IPS-20b (cell line): Measurements from ENCODE around the gene ZC2HC1B.

Source experiments
- H3K27ac ChIP-seq: one replicate; pipeline ENCODE4 v1.5.1; 2013; ENCODE audit warnings: low read length
- H3K27me3 ChIP-seq: 2 replicates; pipeline ENCODE4 v1.6.1; 2013; ENCODE audit warnings: mild to moderate bottlenecking, low read length, inconsistent platforms; ENCODE audit not compliant: insufficient read depth
- H3K36me3 ChIP-seq: 2 replicates; pipeline ENCODE4 v1.6.1; 2013; ENCODE audit warnings: low read depth, mild to moderate bottlenecking, inconsistent platforms, low read length, moderate library complexity; ENCODE audit not compliant: insufficient read depth
- H3K4me1 ChIP-seq: 2 replicates; pipeline ENCODE4 v1.6.1; 2013; ENCODE audit warnings: mild to moderate bottlenecking, control low read depth, inconsistent platforms, low read length, moderate library complexity; ENCODE audit not compliant: insufficient read depth
- H3K4me3 ChIP-seq: 2 replicates; pipeline ENCODE4 v1.5.1; 2013; ENCODE audit warnings: mild to moderate bottlenecking, low read length, inconsistent platforms
- H3K9ac ChIP-seq: 2 replicates; pipeline ENCODE4 v1.6.1; 2013; ENCODE audit warnings: low read depth, mild to moderate bottlenecking, inconsistent platforms, low read length, moderate library complexity
- H3K9me3 ChIP-seq: 2 replicates; pipeline ENCODE4 v1.6.1; 2013; ENCODE audit warnings: mild to moderate bottlenecking, low read depth, low read length, inconsistent platforms; ENCODE audit not compliant: insufficient read depth

Gene ZC2HC1B

DNA sequence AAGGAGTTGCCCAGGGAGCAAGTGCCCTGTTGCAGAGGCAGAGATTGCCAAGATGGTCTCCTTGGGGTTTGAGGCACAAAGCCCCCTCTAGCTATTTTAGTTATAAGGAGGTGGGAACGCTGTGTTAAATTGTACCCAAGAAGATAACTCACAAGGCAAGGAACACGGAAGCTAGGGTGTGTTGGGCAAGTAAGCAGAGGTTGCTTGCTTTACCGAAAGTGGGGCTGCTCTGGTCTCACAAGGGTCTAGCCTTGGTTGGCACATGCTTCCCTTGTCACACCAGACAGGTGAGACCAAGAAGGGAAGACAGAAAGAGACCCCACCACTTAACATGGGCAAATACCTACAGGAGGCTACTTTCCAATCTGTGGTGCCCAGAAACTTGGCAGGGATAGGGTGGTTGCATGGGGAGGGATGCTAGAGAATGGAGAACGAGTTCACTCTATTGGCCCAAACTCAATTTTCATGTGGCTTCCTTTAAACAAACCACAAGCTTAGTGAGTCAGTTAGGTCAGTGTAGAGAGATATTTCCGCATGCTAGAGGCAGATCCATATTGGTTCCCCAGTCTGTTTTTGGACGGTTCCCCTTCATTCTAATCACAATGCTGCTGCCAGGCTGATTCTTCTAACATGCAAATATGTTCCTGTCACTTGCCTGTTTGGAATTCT is 101.4 kb downstream of the ZC2HC1B start:
- Histone ChIP-seq H3K9ac (no peak overlapping the region), H3K4me3 (no peak overlapping the region), H3K9me3 (no peaks in the 10 kb centered on the region), H3K4me1 (peaks cover 48% of the 10 kb centered on the region), H3K36me3 (no peaks in the 10 kb centered on the region), H3K27ac (no peak overlapping the region), H3K27me3 (peaks cover 100% of the 10 kb centered on the region)

DNA sequence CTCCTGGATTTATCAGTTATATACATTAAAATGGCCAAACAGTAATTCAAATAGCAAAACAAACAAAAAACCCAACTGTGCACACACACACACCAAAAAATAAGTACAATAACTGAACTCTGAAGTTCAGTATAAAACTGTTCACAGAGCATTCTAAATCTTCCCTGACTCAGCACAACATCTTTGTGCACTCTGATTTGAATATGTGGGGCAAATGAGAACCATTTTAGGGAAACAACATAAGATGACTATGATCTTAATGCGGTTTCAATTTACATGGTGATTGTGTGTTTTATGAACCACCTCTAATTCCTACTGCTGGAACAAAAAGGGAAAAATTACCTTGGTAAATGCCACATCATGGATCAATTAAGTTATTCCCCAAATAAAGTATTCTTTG is 102.0 kb downstream of the ZC2HC1B start:
- H3K27ac ChIP-seq: no peak overlapping the region
- H3K9ac ChIP-seq: no peak overlapping the region
- no peaks in the 10 kb centered on the region for H3K9me3 ChIP-seq
- H3K36me3 ChIP-seq: no peaks in the 10 kb centered on the region
- H3K27me3 ChIP-seq: peaks cover 100% of the 10 kb centered on the region
- H3K4me3 ChIP-seq: no peak overlapping the region
- peaks cover 42% of the 10 kb centered on the region for H3K4me1 ChIP-seq

DNA sequence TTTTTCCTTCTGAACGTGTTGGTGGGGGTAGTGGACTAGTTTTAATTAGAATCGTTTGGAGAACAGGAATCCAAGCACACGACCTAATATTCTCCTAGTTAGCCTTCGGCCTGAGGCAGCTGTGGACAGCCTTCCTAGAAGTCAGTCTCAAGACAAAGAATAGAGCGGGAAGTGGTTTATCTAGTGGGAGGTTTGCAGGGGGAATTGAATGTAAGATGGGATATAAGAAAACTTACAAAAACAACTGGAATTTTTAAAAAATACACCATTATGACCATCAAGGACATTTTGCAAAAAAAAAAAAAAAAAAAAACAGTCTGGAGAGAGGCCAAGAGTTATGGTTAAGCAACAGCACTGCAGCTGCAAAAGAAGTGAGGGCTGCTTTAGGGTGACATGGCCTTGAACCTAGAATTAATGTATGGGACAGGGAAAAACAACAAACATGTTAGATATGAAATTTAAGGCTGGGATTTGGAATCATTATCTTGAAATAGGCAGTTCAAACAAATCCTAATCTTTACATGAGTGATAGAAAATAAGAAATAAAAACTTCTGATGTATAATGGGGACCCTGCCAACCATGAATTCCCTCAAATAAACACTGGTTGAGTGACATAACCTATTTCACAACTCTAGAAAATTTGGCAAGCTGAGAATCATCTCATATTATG is 103.6 kb downstream of the ZC2HC1B start:
- Histone ChIP-seq H3K4me3 (no peak overlapping the region), H3K27ac (no peak overlapping the region), H3K36me3 (no peaks in the 10 kb centered on the region), H3K9me3 (no peaks in the 10 kb centered on the region), H3K27me3 (peaks cover 100% of the 10 kb centered on the region), H3K9ac (no peak overlapping the region), H3K4me1 (peaks cover 43% of the 10 kb centered on the region)

DNA sequence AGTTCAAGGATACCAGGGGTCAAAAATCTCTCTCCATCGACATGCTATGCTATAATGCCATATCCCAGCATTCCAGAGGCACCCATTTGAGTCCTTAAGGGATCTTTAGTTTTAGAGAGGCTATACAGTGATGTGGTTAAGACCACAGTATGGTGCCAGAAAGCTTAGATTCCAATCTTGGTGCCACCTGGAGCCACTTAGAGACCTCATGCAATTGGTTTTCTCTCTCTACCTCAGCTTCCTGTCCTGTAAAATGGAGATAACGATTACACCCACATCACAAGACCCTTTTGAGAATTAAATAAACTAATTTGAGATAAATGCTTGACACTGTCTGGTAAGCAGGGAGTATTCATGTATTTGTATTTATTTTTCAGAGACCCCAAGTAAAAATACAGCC is 104.8 kb downstream of the ZC2HC1B start:
- no peaks in the 10 kb centered on the region for H3K9me3 ChIP-seq
- H3K4me3 ChIP-seq: no peak overlapping the region
- H3K27me3 ChIP-seq: peaks cover 96% of the 10 kb centered on the region
- H3K9ac ChIP-seq: no peak overlapping the region
- H3K36me3 ChIP-seq: no peaks in the 10 kb centered on the region
- H3K27ac ChIP-seq: no peak overlapping the region
- H3K4me1 ChIP-seq: peaks cover 38% of the 10 kb centered on the region

DNA sequence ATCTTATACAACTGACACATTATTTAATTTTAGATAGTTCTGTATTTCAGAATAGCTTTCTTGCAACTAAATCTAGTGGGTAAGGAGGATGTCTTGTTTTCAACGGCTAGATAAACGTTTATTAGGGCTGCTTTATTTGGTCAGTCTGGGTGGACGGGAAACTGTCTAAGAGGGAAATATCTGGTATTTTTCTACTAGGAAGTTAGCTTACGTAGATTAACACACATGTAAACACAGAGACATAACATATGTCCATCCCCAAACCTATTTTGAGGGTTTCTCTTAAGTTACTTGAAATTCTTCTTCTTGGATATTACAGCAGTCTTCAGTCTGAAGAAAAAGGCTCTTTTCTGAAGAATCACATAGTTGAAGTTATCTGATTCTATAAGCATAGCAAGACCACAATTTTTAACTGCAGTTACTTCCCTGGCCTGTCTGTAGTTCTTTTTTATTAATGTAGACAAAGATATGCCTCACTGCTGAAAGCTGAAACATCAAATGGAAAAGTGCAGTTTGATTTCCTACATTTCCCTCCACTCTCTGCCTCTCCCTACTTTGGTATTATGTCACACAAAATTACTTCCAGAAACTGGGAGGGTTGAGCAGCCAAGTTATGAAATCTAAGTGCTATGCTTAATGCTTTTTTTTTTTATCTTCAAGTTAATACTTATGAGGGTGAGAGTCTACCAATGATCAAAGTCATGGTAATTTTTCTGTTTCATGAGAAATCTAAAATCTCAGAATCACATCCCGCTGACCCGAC is 106.4 kb downstream of the ZC2HC1B start:
- H3K27me3 ChIP-seq: peaks cover 96% of the 10 kb centered on the region
- no peak overlapping the region for H3K9ac ChIP-seq

DNA sequence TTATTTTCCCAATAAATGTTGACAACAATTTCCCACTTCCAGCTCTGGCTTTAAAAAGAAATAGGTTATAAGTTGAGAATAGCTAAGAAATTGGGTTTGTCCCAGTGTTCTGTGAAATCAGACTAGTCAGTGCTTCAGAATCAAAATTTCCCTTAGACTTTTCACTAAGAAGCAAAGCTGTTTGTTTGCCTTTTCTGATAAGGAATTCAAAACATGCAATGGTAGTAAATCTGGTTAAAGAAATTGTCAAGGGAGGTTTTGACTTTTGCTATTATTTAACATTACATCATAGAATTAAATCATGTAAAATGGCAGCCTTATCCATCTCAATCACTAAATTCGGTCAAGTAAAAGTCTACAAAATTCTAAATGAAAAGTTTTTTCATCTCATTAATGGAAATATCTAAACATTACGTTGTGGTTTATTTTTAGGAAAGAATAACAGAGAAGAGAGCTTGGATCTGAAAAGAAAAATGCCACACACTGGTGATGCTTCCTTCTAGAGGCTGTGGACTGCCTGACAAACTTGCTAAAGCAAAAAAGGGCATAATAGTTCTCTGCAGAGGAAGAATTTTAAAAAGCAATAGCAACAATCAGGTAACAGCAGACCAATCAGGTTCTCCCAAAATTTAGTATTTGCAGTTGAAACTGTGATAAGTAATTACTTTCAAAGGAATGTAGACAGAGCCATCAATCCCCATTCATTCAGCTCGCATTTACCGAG is 107.4 kb downstream of the ZC2HC1B start:
- Histone ChIP-seq H3K9ac (no peak overlapping the region), H3K4me3 (no peak overlapping the region), H3K9me3 (no peaks in the 10 kb centered on the region), H3K4me1 (peaks cover 41% of the 10 kb centered on the region), H3K36me3 (no peaks in the 10 kb centered on the region), H3K27ac (no peak overlapping the region), H3K27me3 (peaks cover 96% of the 10 kb centered on the region)

More for the DNA sequence above, 106.4 kb downstream of the ZC2HC1B start:
- no peak overlapping the region for H3K27ac ChIP-seq
- H3K9me3 ChIP-seq: no peaks in the 10 kb centered on the region
- H3K36me3 ChIP-seq: no peaks in the 10 kb centered on the region
- peaks cover 44% of the 10 kb centered on the region for H3K4me1 ChIP-seq
- H3K4me3 ChIP-seq: no peak overlapping the region

DNA sequence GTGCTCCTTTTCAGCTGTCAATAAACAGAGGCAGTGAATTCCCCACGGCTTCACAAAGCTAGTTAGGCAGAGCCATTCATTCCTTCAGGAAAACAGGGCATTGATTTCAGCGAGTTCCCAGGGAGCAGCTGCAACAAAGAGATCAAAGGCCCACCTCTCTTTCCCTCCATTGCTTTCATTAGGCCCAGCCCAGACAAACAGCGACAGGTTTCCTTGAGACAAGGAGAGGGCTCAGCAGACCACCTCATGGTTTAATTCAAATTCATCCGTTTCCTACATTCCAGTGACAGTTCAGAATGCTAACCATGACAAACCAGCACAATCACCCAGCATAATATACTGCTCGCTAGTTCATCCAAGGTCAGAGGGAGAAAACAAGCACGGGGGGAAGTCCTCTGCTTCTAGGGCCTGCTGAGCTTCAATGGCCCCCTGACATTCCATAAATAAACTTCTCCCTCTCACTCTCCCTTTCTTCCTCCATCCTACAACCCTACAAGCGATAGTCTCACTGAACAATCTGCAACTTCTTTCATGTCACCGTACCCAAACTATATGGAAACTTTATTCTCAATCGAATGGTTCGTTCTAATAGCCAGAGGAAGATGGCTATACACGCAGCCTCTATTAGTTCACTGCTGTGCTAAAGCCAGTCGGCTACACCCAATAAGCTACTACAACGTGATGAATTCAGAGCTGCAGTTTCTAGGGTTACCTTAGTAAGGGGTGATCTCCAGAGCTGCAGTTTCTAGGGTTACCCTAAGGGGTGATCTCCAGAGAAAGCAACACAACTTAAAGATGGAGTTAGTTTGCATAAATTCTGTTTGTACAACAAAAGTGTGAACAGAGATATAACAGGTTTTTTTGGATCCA is 109.1 kb downstream of the ZC2HC1B start:
- Histone ChIP-seq H3K4me1 (peaks cover 41% of the 10 kb centered on the region), H3K27ac (no peak overlapping the region)

DNA sequence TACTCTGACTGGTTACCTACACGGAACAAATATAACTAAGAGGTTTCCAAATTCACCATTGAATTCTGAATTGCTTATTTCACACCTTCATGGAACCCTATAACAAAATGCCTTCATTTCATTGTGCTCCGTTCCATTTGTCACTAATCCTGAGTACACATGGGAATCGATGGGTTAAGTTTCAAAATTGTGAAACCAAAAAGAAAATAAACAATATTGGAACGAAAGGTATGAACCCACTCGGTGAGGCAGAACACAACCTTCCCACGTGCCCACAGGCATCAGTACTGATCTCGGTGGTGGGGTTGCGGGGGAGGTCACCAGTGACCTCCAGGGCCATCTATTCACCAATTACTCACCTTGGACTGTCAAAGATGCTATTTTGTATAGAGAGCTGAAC is 109.8 kb downstream of the ZC2HC1B start:
- Histone ChIP-seq H3K27ac (no peak overlapping the region), H3K9ac (no peak overlapping the region), H3K4me1 (peaks cover 41% of the 10 kb centered on the region), H3K9me3 (no peaks in the 10 kb centered on the region), H3K27me3 (peaks cover 83% of the 10 kb centered on the region), H3K36me3 (no peaks in the 10 kb centered on the region), H3K4me3 (peak overlapping the region; percentile 31)

More for the DNA sequence above, 109.1 kb downstream of the ZC2HC1B start:
- no peaks in the 10 kb centered on the region for H3K9me3 ChIP-seq
- no peak overlapping the region for H3K9ac ChIP-seq
- H3K4me3 ChIP-seq: peak overlapping the region; percentile 31
- H3K36me3 ChIP-seq: no peaks in the 10 kb centered on the region
- peaks cover 86% of the 10 kb centered on the region for H3K27me3 ChIP-seq

DNA sequence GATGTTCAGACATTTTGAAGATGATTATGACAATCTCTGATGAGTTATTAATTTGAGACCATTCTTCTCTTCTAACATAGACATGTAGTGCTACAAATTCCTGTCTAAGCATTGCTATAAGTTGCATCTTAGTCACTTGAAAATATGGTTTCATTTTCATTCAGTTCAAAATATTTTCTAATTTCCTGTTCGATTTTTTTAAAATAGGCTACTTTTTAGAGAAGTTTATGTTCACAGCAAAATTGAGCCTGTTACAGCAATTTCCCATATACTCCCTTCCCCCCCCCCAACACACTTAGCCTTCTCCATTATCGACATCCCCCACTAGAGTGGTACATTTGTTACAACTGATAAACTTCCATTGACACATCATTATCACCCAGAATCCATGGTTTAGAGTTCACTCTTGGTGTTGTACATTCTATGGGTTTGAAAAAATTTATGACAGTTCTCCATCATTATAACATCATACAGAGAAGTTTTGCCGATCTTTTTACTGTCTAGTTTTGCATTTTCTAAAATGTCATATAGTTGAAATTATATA is 112.6 kb downstream of the ZC2HC1B start:
- H3K4me3 ChIP-seq: no peak overlapping the region
- no peak overlapping the region for H3K9ac ChIP-seq
- H3K36me3 ChIP-seq: no peaks in the 10 kb centered on the region
- H3K27ac ChIP-seq: no peak overlapping the region
- peaks cover 57% of the 10 kb centered on the region for H3K27me3 ChIP-seq
- H3K4me1 ChIP-seq: peaks cover 35% of the 10 kb centered on the region
- no peaks in the 10 kb centered on the region for H3K9me3 ChIP-seq

DNA sequence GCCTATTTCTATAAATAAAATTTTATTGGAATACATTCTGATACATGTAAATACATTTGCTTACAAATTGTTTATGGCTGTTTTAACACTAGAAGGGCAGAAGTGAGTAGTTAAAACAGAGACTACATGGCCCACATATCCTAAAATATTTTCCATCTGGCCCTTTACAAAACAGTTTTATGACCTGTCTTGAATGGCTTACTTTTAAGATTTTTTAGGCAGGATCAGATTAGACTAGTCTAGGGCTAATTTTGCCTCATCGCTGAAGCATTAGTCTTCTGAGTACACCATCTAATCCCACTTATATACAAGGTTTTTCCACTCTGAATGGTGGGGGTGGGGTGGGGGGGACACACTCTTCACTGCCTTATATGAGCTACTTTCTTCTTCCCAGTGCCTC is 116.6 kb downstream of the ZC2HC1B start:
- Histone ChIP-seq H3K27ac (no peak overlapping the region), H3K36me3 (no peaks in the 10 kb centered on the region), H3K4me1 (peaks cover 1% of the 10 kb centered on the region), H3K27me3 (peaks cover 48% of the 10 kb centered on the region), H3K4me3 (no peak overlapping the region), H3K9ac (no peak overlapping the region), H3K9me3 (no peaks in the 10 kb centered on the region)
